GM21576 (cell line): ENCODE results near the gene ATG7.
"Not testable (repeated sequence)": the region's sequence is repeated elsewhere in the genome, so short reads cannot be mapped to it uniquely, and the experiment has no call there.

Experiments
- ATAC-seq: cut with Tn5 transposase; IDR thresholded peaks from one replicate; pipeline ENCODE4 v1.9.1; 2021; ENCODE audit warnings: mild to moderate bottlenecking, moderate library complexity; ENCODE audit not compliant: unreplicated experiment

Gene ATG7

DNA sequence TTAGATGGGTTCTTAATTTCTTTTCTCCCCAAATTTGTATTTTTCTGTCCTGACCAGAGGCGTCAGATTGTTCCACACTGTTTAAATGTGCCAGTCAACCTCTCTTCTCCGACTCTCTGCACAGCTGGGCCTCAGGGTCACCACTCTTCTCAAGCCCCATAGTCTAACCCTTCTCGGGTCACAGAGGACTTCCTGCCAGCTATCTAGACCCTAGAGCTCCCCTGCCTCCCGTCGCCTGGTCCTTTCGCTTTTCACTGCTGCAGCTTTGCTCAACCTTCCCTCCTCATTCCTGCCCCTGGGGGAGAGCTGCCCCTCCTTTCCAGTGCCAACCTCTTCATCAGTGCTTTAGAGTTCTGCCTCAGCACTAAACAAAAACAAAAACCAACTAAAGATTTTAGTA is 151.7 kb downstream of the ATG7 start:
- ATAC-seq, result no peak

DNA sequence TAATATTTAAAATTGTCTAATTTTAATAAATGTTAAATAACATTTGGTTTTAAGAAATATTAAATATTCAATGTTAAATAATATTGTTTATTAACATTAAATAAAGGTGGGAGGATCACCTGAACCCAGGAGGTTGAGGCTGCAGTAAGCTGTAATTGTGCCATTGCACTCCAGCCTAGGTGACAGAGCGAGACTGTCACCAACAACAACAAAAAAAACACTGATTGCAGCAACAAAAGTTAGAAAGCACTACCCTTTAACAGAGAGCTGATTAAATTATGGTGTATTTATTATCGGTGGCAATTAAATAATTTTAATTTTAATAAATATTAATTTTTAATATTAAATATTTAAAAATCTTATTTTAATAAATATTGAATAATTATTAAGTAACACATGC is 152.1 kb downstream of the ATG7 start:
- no peak for ATAC-seq

DNA sequence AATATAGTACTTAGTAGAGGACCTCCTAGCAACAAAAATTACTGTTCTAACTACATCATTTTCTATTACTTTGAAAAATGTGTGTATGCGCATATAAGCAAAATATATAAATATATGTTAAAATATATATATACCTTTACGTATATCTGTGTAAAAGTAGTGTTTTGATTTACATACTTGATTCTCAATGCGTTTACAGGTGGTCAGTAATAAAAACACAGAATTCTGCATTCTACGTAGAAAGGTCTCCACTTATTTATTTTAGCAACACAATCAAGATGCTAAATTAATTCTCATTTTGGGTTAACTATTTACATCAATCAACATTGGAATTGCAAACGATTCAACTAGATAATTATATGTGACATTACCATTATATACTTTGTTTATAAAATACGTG is 158.0 kb downstream of the ATG7 start:
- ATAC-seq, result no peak

DNA sequence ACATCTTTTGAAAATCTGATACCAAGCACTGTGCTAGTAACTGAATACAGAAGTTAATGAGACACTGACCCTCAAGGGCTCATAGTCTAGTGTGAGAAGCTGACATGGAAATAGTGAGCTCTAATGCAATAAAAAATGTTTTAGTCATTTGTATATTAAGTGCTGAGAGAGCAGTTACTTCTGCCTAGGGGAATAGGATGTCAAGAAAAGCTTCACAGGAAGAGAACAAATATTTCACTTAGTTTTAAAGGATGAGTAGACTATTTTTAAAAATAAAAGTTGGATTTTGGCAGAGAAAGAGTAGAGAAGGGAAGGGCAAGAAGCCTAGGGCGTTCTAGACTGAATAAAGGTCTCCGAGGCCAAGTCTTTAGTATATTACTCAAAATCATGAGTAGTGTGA is 158.4 kb downstream of the ATG7 start:
- ATAC-seq, result no peak

DNA sequence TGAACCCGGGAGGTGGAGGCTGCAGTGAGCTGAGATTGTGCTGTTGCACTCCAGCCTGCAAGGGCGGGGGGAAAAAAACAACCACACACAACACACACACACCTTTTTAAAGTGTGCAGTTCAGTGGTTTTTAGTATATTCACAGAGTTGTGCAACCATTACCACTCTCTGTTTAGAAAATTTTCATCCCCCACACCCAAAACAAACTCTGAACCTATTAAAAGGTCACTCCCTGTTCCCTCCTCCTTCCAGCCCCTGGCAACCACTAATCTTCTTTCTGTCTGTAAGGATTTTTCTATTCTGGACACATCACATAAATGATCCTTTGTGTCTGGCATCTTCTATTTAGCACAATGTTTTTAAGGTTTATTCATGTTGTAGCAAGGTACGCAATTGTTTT is 159.1 kb downstream of the ATG7 start:
- ATAC-seq, result no peak

DNA sequence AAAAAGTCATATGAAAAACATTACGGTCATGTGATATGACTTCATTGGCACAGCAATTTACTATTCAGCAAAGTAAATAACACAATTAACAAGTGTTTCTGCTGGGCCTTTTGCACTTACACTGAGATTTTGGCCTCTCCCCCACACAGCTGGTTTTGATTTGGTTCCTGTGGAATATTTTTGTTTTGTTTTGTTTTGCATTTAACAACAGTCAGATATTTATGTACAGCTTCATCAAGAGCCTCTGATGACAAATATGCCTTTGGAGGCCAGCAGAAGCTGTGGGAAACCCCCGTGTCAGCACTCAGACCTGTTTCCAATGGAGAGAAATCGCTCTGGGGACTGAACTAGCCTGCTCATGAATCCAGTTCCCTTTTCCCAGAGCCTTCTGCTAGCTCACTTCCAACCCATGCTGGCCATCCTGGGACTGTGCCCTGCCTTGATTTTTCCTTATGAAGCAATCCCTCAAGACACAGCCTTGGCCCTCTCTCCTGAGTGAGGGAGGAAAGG is 161.9 kb downstream of the ATG7 start:
- ATAC-seq, result no peak

DNA sequence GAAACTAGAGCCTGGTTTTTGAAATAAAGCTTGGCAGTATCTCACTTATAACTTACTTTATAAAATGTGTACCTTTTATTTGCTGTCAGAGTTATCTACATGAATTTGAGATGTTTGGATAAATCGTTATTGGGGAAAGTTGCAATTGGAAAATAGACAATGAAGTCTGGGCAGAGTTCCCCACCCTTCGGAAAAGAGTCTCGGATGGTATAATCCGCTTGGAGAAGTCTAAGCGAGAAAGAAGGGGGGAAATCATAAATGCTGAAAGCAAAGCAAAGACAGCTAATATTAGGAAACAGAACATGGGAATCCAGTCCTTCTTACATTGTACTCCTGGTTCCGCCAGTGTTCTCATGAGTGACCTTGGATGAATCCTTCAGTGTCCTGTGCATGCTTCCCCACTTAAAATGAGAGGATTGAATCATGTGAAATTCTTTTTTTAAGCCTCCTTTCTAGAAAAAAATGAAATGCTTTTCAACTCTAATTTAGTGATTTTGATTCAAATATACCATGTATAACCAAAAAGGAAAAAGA is 162.4 kb downstream of the ATG7 start:
- no peak for ATAC-seq

DNA sequence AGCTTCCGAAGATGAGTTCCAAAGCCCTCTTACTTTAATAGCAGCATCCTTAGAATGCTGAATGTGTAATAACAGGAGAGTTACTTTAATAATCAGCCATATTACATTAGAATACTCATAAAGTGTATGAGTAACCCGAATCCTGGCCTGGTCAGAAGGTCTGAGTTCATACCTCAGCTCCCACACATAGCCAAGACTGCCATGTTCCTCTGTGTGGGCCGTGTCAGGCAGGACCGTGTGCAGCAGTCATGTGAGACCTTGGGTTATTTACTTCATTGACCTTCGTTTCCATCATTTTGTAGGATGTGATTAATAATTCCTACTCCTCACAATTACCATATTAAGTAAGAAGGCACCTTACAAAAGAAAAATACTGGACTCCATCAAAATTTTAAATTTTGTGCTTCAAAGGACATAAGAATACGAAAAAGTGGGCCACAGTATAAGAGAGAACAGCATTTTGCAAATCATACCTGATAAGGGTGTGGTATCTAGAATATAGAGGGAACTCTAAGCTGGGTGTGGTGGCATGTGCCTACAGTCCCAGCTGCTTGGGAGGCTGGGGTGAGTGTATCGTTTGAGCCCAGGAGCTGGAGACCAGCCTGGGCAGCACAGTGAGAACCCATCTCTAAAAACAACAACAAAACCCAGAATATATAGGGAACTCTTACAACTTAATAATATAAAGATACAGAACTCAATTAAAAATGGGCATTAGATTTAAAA is 163.4 kb downstream of the ATG7 start:
- ATAC-seq, result no peak

DNA sequence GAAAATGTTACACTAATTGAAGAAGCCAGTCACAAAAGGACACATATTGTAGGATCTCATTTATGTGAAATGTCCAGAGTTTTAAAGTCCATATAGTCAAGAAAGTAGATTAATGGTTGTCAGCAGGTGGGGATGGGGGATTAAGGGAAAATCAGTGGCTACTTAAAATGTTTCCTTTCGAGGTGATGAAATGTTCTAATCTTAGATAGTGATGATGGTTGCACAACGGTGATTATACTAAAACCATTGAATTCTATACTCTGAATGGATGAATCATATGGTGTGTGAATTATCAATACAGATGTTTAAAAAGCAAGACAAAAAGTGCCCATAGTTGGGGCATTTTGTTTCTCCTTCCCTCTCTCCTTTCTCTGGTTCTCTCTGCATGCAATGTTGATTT is 164.6 kb downstream of the ATG7 start:
- no peak for ATAC-seq

DNA sequence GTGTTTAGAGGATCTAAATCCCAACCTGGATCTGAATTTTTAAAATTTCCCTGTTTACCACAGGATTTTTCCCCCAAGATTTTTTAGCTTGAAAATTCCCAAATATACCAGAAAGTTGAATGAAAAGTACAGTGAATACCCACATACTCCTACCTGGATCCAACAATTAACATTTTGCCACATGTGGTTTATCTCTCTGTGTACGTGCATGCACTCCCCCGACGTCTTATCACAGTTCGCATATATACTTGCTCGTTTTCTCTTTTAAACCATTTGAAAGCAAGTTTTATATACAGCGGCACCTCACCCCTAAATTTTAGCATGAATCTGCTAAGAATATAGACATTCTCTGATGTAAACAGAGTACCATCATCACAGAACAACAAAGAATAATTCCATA is 165.3 kb downstream of the ATG7 start:
- ATAC-seq, result no peak

DNA sequence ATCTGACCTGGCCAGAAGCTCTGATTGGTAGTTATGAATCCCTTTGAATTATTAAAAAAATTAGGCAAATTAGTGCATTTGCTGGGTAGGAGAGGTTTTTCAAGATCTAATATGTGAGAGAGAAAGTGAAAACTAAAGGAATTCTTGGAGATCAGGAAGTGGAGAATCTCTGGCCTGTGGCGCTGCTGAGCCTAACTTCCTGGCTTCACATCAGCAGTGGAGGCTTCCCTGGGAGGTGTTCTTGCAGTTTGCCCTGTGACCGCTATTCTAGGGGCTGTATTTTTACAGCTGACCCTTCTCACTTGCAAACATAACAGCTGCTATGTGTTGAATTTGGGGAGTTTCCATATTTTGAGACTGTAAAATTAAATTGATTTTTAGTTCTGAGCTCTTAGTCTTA is 166.4 kb downstream of the ATG7 start:
- ATAC-seq, result no peak

DNA sequence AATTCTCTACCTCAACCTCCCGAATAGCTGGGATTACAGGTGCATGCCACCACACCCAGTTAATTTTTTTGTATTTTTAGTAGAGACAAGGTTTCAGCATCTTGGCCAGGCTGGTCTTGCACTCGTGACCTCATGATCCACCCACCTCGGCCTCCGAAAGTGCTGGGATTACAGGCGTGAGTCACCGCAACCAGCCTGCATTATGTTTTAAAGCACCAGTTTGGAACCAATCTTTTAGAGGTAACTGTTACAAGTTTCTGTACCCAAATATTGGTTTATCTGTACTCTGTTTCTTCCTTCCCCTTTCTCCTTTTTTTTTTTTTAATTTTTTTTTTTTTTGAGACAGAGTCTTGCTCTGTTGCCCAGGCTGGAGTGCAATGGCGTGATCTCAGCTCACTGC is 169.1 kb downstream of the ATG7 start:
- not testable (repeated sequence) for ATAC-seq

DNA sequence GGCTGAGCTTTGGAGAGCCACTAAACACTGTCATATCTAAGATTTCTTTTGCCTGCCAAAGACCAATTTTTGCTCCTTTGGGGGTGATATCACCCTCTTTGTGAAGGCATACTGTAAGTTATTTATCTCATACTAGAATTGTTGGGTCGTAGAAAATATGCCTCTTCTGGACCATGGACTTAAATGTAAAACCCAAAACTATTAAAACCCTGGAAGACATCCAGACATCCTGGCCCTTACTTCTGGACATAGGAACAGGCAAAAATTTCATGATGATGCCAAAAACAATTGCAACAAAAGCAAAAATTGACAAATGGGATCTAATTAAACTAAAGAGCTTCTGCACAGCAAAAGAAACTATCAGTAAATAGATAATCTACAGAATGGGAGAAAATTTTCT is 172.2 kb downstream of the ATG7 start:
- ATAC-seq, result no peak

DNA sequence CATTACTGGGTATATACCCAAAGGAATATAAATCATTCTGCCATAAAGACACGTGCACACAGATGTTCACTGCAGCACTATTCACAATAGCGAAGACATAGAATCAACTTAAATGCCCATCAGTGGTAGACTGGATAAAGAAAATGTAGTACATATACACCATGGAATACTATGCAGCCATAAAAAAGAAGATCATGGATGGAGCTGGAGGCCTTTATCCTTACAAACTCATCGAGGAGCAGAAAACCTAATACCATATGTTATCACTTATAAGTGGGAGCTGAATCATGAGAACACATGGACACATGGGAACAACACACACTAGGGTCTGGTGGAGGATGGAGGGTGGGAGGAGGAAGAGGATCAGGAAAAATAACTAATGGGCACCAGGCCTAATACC is 173.0 kb downstream of the ATG7 start:
- ATAC-seq, result not testable (repeated sequence)

DNA sequence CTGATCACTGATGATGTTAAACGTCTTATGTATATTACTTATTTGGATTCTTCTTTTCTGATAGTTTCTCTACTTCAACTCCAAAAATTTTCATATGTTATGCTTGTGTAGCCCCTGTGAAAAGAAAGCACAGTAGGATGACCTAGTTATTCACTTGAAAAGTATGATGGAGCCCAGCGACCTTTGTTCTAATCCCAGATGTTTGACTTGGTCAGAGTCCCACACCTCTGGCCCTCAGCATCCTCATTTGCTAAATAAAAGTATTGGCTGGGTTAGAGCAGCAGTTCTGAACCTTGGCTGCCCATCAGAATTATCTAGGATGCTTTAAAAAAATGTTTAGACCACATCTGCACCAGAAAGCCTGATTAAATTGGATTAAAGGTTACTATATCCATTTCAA is 173.7 kb downstream of the ATG7 start:
- ATAC-seq, result no peak

DNA sequence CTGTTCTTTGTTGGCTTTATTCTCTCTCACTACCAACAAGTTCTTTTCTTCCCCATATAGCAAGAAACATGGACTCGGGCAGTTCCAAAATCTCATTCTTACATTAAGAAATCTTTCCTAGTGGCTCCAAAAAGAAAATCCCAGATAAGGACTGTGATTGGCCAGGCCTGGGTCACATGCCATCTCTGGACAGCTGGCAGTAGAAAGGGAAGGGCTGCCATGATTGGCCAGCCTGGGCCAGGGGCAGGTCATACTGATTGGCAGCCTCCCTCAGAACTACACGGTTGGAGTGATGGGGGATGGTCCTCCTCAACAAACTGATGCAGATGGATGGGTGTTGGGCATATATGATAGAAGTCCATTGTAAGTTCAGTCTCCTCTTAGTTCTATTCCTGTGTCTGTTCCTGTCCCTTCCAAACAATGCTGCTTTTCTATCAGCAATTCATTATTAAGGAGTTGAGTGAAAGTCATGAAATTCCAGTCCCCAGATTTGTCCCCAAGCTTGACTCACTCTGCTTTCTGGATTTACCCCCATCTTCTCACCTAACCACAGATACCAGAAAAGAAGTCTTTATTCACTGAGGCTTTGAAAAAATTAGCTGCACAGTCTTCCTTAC is 175.5 kb downstream of the ATG7 start:
- ATAC-seq, result no peak

DNA sequence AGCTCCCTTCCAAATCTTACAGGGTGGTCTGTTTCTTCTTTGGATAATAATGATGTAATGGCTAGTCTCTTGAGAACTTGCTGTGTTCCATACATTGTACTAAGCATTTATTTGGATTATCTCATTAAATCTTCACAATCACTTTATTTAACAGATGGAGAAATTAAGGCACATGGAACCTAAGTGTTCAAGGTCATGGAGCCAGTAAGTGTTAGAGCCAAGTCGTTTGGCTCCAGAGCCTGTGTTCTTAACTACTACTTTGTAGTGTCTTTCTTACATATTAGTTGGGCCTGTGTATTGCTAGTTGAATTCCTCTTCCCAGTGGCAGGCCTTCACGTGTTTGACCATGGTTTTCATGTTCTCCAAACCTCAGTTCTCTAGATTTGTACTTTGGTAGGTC is 177.8 kb downstream of the ATG7 start:
- no peak for ATAC-seq

DNA sequence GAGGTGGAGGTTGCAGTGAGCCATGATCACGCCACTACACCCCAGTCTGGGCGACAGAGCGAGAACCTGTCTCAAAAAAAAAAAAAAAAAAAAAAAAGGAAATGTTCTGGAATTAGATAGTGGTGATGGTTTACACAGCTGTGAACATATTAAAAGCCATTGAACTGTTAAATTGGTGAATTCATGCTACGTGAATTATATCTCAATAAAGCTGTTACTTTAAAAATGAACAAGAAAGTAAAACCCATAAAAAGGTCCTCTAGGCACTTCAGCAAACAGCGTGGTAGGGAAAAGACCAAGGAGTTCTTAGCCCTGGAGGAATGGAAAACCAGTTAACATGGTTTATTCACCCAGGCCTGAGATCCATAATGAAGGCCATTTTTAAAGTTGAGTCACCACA is 180.1 kb downstream of the ATG7 start:
- no peak for ATAC-seq

DNA sequence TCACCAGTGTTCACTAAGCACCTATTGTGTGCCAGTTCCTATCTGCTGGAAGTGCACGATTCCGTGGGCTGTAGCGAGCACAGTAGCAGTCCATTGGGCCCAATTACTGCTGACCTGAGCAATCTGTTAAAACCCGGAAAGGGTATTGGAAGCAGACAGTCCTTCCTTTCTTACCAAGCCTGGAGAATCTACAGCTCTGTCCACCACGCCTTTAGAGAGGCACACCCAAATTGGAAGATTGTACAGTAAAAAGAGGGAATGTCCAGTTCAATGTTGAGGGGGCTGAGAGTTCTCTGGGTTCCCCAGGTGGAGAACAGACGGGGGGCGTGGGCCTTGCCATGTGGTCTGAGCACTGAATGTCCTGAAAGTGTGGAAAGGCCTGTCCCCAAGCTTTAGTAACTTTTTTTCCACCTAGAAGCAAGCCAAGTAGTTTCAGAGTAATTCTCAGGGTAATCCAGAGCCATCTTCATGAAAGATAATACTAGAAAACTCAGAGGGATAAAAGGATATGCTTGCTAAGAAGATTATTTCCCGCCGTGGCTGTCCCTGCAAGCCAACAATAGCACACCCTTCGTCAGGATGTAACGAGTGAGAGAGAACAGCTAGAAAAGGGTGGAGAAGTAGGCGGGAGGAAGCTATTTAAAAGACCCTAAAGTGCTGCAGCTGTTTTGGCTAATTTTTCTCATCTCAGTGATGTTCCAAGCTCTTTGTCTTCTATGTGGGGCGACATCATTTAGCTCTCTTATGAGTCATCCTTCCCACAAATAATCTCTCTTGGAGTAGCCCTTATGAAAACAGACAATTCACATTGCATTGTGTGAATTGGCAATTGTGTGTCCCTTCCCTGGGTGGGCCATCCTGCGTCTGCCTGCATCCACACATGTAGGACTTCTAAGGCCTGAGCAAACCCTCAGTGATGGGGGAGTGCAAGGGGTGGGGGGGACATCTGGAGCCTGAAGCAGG is 181.0 kb downstream of the ATG7 start:
- no peak for ATAC-seq

DNA sequence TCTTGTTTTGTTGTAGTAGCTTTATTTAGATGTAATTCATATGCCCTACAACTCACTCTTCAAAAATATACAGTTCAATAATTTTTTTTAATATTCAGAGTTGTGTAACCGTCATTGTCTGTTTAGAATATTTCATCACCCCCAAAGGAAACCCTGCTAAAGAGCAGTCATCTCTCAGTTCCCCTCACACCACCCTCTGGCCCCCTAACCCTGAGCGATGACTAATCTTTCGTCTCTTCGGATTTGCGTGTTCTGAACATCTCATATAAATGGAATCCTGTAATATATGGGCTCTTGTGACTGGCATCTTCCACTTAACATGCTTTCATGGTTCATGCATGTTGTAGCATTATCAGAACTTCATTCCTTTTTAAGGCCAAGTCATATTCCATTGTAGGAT is 183.8 kb downstream of the ATG7 start:
- no peak for ATAC-seq

DNA sequence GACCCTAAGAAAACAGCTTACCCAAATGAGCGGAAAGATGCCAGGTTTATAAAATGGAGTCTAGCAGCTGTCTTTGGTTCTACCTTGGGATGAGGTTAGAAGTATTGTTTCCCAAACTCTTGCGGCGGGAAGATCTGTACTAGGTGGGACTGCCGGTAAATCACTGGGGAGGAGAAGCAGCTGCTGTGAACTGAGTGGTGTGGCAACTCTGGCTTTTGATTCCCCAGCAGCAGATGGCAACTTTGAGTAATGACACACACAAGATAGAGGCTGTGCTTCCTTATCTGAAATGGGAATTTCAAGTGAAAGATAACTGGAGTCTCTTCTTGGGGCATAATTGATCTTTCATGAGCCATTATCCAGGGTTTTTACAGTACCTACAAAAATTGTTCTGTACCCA is 184.9 kb downstream of the ATG7 start:
- ATAC-seq, result no peak
